ENCODE measurements around the gene MYH2. TPM values are rescaled to one million over a fixed set of nuclear protein-coding genes. Genes with fewer than 3 reads are reported as not detected.

MYH2 gene
- total and polyA plus RNA-seq, 7 donors, result 0.14 to 2.8 (median 0.48) TPM; not detected in 3

- Histone ChIP-seq H3K36me3 (no peaks in the 10 kb centered on the region), H3K9me3 (no peaks in the 10 kb centered on the region), H3K4me3 (no peak overlapping the region), H3K27ac (no peak overlapping the region), H3K4me1 (no peaks in the 10 kb centered on the region), H3K27me3 (no peaks in the 10 kb centered on the region)
- intact Hi-C loops (cut with DNase I), result no loop called here
- WGBS, 2 donors, result 85 to 87% methylated on average over 6 of the region's 6 CpGs
- no peak for DNase-seq
- TF ChIP-seq CTCF (IDR thresholded peaks at IDR 0.05), result no peak
- TF ChIP-seq POLR2A (IDR thresholded peaks at IDR 0.05), result no peak
- TF ChIP-seq POLR2AphosphoS5 (IDR thresholded peaks at IDR 0.05), result no peak
- TF ChIP-seq EP300 (IDR thresholded peaks at IDR 0.05), result no peak
Observed at GRCh38 chr17:10527419-10527818, 22.0 kb downstream of the MYH2 start.

- 90 to 94% methylated on average over 11 of the region's 11 CpGs for WGBS, 2 donors
- TF ChIP-seq POLR2A (IDR thresholded peaks at IDR 0.05) (no peak), EP300 (IDR thresholded peaks at IDR 0.05) (no peak), POLR2AphosphoS5 (IDR thresholded peaks at IDR 0.05) (no peak), CTCF (IDR thresholded peaks at IDR 0.05) (no peak)
Observed at GRCh38 chr17:10526517-10526916, 22.9 kb downstream of the MYH2 start.

GRCh38 chr17:10523064-10523463 lies 26.4 kb downstream of the MYH2 start:
- TF ChIP-seq POLR2AphosphoS5 (IDR thresholded peaks at IDR 0.05) (no peak), CTCF (IDR thresholded peaks at IDR 0.05) (no peak), EP300 (IDR thresholded peaks at IDR 0.05) (no peak), POLR2A (IDR thresholded peaks at IDR 0.05) (no peak)
- H3K9me3 ChIP-seq, result no peaks in the 10 kb centered on the region
- 93 to 94% methylated on average over 7 of the region's 7 CpGs for WGBS, 2 donors

More at GRCh38 chr17:10526517-10526916, 22.9 kb downstream of the MYH2 start:
- no peaks in the 10 kb centered on the region for H3K27me3 ChIP-seq
- H3K27ac ChIP-seq, result no peak overlapping the region
- no peaks in the 10 kb centered on the region for H3K4me1 ChIP-seq
- H3K36me3 ChIP-seq, result no peaks in the 10 kb centered on the region
- no peak for DNase-seq
- intact Hi-C loops (cut with DNase I), result no loop called here
- no peak overlapping the region for H3K4me3 ChIP-seq
- H3K9me3 ChIP-seq, result no peaks in the 10 kb centered on the region

GRCh38 chr17:10521949-10522348 lies 27.5 kb downstream of the MYH2 start:
- no peak overlapping the region for H3K27ac ChIP-seq
- intact Hi-C loops (cut with DNase I), result no loop called here
- DNase-seq, result no peak
- H3K9me3 ChIP-seq, result no peaks in the 10 kb centered on the region
- no peaks in the 10 kb centered on the region for H3K36me3 ChIP-seq
- H3K4me3 ChIP-seq, result no peak overlapping the region
- TF ChIP-seq POLR2A (IDR thresholded peaks at IDR 0.05), result no peak
- H3K27me3 ChIP-seq, result no peaks in the 10 kb centered on the region
- H3K4me1 ChIP-seq, result peaks cover 0 to 7% (median 0%) of the 10 kb centered on the region in 4 donors

More at GRCh38 chr17:10523064-10523463, 26.4 kb downstream of the MYH2 start:
- DNase-seq, result no peak
- intact Hi-C loops (cut with DNase I), result no loop called here
- Histone ChIP-seq H3K4me3 (no peak overlapping the region), H3K4me1 (peaks cover 0 to 7% (median 0%) of the 10 kb centered on the region in 4 donors), H3K27ac (no peak overlapping the region), H3K27me3 (no peaks in the 10 kb centered on the region), H3K36me3 (no peaks in the 10 kb centered on the region)

GRCh38 chr17:10518271-10519037 lies 31.0 kb downstream of the MYH2 start, which contains the start of gene MYH1:
TSS of gene MYH1 (minus strand) at chr17:10518542. CDS start at chr17:10516642, 1,900 bp downstream.
- H3K27ac ChIP-seq, result peak within 1 kb of the TSS in 1 of 4 donors; percentile 18
- H3K36me3 ChIP-seq, result no peaks in the 10 kb centered on the region
- no peaks in the 10 kb centered on the region for H3K27me3 ChIP-seq
- 72 to 79% methylated on average over 11 of the region's 11 CpGs for WGBS, 2 donors
- intact Hi-C loops (cut with DNase I), result no loop called here
- no peak within 1 kb of the TSS for H3K4me3 ChIP-seq
- H3K4me1 ChIP-seq, result peaks cover 0 to 10% (median 5%) of the 10 kb centered on the region in 4 donors
- TF ChIP-seq EP300 (IDR thresholded peaks at IDR 0.05) (no peak), POLR2AphosphoS5 (IDR thresholded peaks at IDR 0.05) (no peak), POLR2A (IDR thresholded peaks at IDR 0.05) (no peak), CTCF (IDR thresholded peaks at IDR 0.05) (no peak)
- DNase-seq, result no peak
- no peaks in the 10 kb centered on the region for H3K9me3 ChIP-seq
